RCC 7860 (cell line): Measurements from ENCODE around the gene PDE2A.
"Not testable (repeated sequence)": the region's sequence is repeated elsewhere in the genome, so short reads cannot be mapped to it uniquely, and the experiment has no call there.

Experiments
- DNase-seq: peaks from one replicate; pipeline ENCODE4 v3.0.0-alpha.2; 2015; ENCODE audit warnings: low spot score
- FAIRE-seq: peaks from 2 replicates; lab custom pipeline; 2012; peaks lifted over from hg19 to GRCh38; lab: Jason Lieb, UNC

The PDE2A gene

GRCh38 chr11:72579816-72580641 is 94.2 kb downstream of the PDE2A start:
- no peak for DNase-seq
- FAIRE-seq: no peak

GRCh38 chr11:72578991-72579815 is 95.0 kb downstream of the PDE2A start:
- DNase-seq (no peak), FAIRE-seq (no peak)

GRCh38 chr11:72578566-72578965 is 95.7 kb downstream of the PDE2A start:
- no peak for DNase-seq
- FAIRE-seq: no peak

GRCh38 chr11:72578051-72578450 is 96.2 kb downstream of the PDE2A start:
- FAIRE-seq: no peak
- no peak for DNase-seq

- FAIRE-seq: no peak
- no peak for DNase-seq
Observed at GRCh38 chr11:72577271-72577721, 96.9 kb downstream of the PDE2A start.

GRCh38 chr11:72576661-72577060 is 97.6 kb downstream of the PDE2A start:
- DNase-seq (no peak), FAIRE-seq (no peak)

GRCh38 chr11:72576243-72576595 is 98.0 kb downstream of the PDE2A start:
- FAIRE-seq: no peak

GRCh38 chr11:72575533-72576242 is 98.5 kb downstream of the PDE2A start:
- DNase-seq: no peak
- no peak for FAIRE-seq

More at GRCh38 chr11:72576243-72576595, 98.0 kb downstream of the PDE2A start:
- no peak for DNase-seq

GRCh38 chr11:72574548-72575460 is 99.4 kb downstream of the PDE2A start:
- FAIRE-seq (no peak), DNase-seq (no peak)

GRCh38 chr11:72573855-72574445 is 100.3 kb downstream of the PDE2A start:
- FAIRE-seq (no peak), DNase-seq (no peak)

- FAIRE-seq (no peak), DNase-seq (no peak)
Observed at GRCh38 chr11:72573072-72573854, 101.0 kb downstream of the PDE2A start.

GRCh38 chr11:72572540-72572939 is 101.7 kb downstream of the PDE2A start:
- FAIRE-seq: not testable (repeated sequence)

GRCh38 chr11:72570893-72571661 is 103.1 kb downstream of the PDE2A start:
- DNase-seq (no peak), FAIRE-seq (no peak)

More at GRCh38 chr11:72572540-72572939, 101.7 kb downstream of the PDE2A start:
- not testable (repeated sequence) for DNase-seq

- FAIRE-seq: no peak
- DNase-seq: peak; percentile 23
Observed at GRCh38 chr11:72569966-72570892, 104.0 kb downstream of the PDE2A start.

- no peak for FAIRE-seq
- DNase-seq: no peak
Observed at GRCh38 chr11:72568861-72569260, 105.4 kb downstream of the PDE2A start.

- no peak for DNase-seq
- no peak for FAIRE-seq
Observed at GRCh38 chr11:72562431-72562830, 111.8 kb downstream of the PDE2A start.

- FAIRE-seq (no peak), DNase-seq (no peak)
Observed at GRCh38 chr11:72561856-72562255, 112.4 kb downstream of the PDE2A start.
